ENCODE data around the gene ANAPC10.

ANAPC10 gene

DNA sequence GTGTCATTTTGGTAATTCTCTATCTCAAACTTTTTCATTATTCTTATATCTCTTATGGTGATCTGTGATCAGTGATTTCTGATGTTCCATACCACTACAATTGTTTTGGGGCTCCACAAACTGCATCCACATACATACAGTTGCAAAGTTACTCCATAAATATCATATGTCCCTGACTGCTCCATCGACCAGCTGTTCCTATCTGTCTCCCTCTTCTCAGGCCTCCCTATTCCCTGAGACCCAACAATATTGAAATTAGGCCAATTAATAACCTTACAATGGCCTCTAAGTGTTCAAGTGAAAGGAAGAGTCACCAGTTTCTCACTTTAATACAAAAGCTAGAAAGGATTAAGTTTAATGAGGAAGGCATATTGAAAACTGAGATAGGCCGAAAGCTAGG, 108.7 kb downstream of the ANAPC10 start:
- TF ChIP-seq, protein P1, sequence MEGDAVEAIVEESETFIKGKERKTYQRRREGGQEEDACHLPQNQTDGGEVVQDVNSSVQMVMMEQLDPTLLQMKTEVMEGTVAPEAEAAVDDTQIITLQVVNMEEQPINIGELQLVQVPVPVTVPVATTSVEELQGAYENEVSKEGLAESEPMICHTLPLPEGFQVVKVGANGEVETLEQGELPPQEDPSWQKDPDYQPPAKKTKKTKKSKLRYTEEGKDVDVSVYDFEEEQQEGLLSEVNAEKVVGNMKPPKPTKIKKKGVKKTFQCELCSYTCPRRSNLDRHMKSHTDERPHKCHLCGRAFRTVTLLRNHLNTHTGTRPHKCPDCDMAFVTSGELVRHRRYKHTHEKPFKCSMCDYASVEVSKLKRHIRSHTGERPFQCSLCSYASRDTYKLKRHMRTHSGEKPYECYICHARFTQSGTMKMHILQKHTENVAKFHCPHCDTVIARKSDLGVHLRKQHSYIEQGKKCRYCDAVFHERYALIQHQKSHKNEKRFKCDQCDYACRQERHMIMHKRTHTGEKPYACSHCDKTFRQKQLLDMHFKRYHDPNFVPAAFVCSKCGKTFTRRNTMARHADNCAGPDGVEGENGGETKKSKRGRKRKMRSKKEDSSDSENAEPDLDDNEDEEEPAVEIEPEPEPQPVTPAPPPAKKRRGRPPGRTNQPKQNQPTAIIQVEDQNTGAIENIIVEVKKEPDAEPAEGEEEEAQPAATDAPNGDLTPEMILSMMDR (IDR thresholded peaks at IDR 0.05; ENCODE audit: control insufficient read depth, insufficient read depth, low read depth, low read length, missing control alignments), result no peak
- H3K4me3 ChIP-seq (ENCODE audit: control insufficient read depth, low read depth, low read length), result no peak overlapping the region
- no peak for DNase-seq (ENCODE audit: low read depth)

DNA sequence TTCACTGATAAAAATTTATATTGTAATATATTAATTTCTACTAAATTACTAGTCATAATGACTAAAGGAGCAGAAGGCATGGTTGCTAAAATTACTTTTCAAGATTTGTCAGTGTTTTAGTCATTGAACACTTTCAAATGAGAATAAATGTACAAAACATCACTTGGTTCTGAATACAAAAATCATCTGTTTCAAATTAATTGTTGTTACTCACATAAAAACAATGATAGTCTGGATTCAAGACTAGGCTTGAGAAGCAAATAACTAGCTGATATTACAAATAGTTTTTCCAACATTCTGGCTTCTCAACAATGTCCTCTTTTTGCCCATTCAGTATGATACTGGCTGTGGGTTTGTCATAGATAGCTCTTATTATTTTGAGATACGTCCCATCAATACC, 112.5 kb downstream of the ANAPC10 start:
- TF ChIP-seq, protein P1 (IDR thresholded peaks at IDR 0.05; ENCODE audit: control insufficient read depth, insufficient read depth, low read depth, low read length, missing control alignments), result no peak
- no peak overlapping the region for H3K4me3 ChIP-seq (ENCODE audit: control insufficient read depth, low read depth, low read length)
- DNase-seq (ENCODE audit: low read depth), result peak; percentile 8

DNA sequence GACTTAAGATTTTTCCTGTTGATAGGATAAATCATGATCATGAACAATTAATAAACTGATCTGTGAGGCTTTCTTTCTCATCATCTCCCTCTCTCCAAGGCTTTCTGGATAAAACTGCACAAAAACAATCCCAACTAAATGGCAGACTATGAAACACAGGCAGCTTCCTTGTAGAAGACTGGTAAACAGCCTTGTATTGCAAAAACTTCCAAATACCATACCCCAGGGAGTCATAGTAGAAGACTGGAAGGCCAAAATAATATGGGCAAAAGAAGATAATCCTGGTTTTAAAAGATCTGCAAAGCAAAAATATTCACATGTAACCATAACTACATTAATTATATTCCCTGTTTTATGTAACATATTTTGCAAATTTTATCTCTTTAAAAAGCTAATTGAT, 113.0 kb downstream of the ANAPC10 start:
- no peak for DNase-seq (ENCODE audit: low read depth)
- TF ChIP-seq, protein P1 (IDR thresholded peaks at IDR 0.05; ENCODE audit: control insufficient read depth, insufficient read depth, low read depth, low read length, missing control alignments), result no peak
- no peak overlapping the region for H3K4me3 ChIP-seq (ENCODE audit: control insufficient read depth, low read depth, low read length)

DNA sequence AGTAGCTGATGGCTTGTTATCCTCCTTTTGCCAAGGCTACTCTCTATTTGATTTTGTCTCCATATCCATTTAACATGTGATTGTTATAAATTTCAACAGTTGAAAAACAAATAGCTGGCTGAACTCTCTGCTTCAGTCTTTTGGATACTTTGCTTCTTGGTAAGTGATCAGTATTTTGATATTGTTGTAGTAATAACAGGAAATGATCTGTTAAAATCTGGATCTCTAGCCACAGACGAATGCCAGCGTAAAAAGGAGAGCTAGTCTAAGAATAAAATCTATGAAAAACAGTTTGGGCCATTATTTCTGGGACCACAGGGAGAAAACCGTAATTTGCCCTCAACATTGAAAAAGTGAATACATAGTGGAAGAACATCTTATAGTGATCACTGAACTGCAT, 113.8 kb downstream of the ANAPC10 start:
- TF ChIP-seq, protein P1 (IDR thresholded peaks at IDR 0.05; ENCODE audit: control insufficient read depth, insufficient read depth, low read depth, low read length, missing control alignments), result no peak
- H3K4me3 ChIP-seq (ENCODE audit: control insufficient read depth, low read depth, low read length), result no peak overlapping the region
- no peak for DNase-seq (ENCODE audit: low read depth)

DNA sequence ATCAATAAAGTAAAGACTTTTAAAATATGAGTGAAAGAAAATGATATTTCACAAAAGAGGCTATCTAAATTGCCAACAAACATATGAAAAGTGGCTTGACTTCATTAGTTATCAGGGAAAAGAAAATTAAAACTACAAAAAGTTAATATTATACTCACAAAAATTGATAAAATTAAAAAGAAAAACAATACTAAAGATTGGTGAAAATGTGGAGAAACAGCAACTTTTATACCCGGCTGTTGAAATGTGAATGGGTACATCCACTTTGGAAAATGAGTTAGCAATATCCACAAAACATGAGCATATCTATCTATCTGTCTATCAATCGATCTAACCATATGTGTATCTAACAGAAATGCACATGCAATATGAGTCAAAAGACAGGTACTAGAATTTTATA, 122.3 kb downstream of the ANAPC10 start:
- no peak overlapping the region for H3K4me3 ChIP-seq (ENCODE audit: control insufficient read depth, low read depth, low read length)
- TF ChIP-seq, protein P1 (IDR thresholded peaks at IDR 0.05; ENCODE audit: control insufficient read depth, insufficient read depth, low read depth, low read length, missing control alignments), result no peak
- DNase-seq (ENCODE audit: low read depth), result no peak

DNA sequence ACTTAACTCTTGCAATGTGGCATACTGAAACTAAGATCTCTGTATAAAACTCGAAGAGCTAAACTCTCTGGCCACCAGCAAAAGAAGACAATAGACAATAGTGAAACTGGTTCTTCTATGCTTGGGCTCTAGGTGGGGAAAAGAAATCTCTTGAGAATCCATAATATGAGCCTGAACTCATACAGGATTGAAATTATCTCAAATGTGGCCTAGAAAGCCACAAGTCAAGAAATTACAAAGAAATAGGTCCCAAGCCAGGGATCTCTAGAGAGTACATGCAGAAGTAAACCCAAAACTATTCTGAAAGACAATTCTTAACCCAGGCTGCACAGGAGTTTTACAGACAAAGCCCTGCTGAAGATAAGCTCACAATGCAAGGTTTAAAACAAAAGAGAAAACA, 127.4 kb downstream of the ANAPC10 start:
- H3K4me3 ChIP-seq (ENCODE audit: control insufficient read depth, low read depth, low read length), result no peak overlapping the region
- DNase-seq (ENCODE audit: low read depth), result no peak
- TF ChIP-seq, protein P1 (IDR thresholded peaks at IDR 0.05; ENCODE audit: control insufficient read depth, insufficient read depth, low read depth, low read length, missing control alignments), result no peak

DNA sequence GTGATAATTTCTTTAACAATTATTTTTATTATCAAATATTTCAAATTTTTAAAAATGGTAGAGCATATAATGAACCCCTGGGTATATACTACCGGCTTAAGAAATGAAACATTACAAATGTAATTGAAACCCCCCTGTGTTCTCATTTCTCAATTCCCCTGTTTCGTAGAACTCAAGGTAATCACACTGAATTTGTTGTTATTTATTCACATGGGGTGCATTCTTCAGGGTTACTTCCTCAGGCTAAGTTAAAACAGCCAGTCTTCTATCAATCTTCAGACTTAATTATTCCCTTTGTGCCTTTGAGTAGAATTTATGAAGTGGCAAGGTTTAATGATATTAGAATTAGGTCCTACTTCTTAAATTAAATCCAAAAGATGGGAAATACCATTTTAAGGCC, 128.2 kb downstream of the ANAPC10 start:
- TF ChIP-seq, protein P1 (IDR thresholded peaks at IDR 0.05; ENCODE audit: control insufficient read depth, insufficient read depth, low read depth, low read length, missing control alignments), result no peak
- H3K4me3 ChIP-seq (ENCODE audit: control insufficient read depth, low read depth, low read length), result no peak overlapping the region
- DNase-seq (ENCODE audit: low read depth), result no peak

Measured in AG09309 (cell line).